Fibroblast of skin of right quadriceps (primary cell): ENCODE data around the gene ZNF691.
"Not testable (repeated sequence)": the region's sequence is repeated elsewhere in the genome, so short reads cannot be mapped to it uniquely, and the experiment has no call there.

ENCODE experiments used
- DNase-seq: peaks from one replicate; pipeline ENCODE4 v3.0.0-alpha.2; 2013

Gene ZNF691

GRCh38 chr1:42832641-42833240 is 13.7 kb upstream of the ZNF691 start:
- no peak for DNase-seq

GRCh38 chr1:42833981-42834380 is 12.4 kb upstream of the ZNF691 start:
- DNase-seq: no peak

- no peak for DNase-seq
These were observed 11.6 kb upstream of the ZNF691 start for GRCh38 chr1:42834803-42835202.

GRCh38 chr1:42835422-42835821 is 11.0 kb upstream of the ZNF691 start:
- DNase-seq: no peak

GRCh38 chr1:42837709-42838108 is 8.7 kb upstream of the ZNF691 start:
- no peak for DNase-seq

GRCh38 chr1:42838482-42839190 is 7.8 kb upstream of the ZNF691 start:
- no peak for DNase-seq

GRCh38 chr1:42841010-42841409 is 5.4 kb upstream of the ZNF691 start:
- no peak for DNase-seq

- DNase-seq: no peak
These were observed 4.8 kb upstream of the ZNF691 start for GRCh38 chr1:42841440-42842147.

GRCh38 chr1:42844592-42845140 is 1.7 kb upstream of the ZNF691 start:
- DNase-seq: no peak

- DNase-seq: no peak
These were observed 1.2 kb upstream of the ZNF691 start for GRCh38 chr1:42845193-42845592.

GRCh38 chr1:42845866-42846256 is 552 bp upstream of the ZNF691 start:
- no peak for DNase-seq

GRCh38 chr1:42847111-42847595 is 740 bp downstream of the ZNF691 start:
- DNase-seq: no peak

- no peak for DNase-seq
These were observed 1.5 kb downstream of the ZNF691 start for GRCh38 chr1:42847721-42848460.

GRCh38 chr1:42848823-42849537 is 2.6 kb downstream of the ZNF691 start:
- no peak for DNase-seq

GRCh38 chr1:42849944-42850343 is 3.5 kb downstream of the ZNF691 start:
- no peak for DNase-seq

- no peak for DNase-seq
These were observed 5.0 kb downstream of the ZNF691 start for GRCh38 chr1:42851420-42851819.

GRCh38 chr1:42851960-42852607 is 5.7 kb downstream of the ZNF691 start:
- DNase-seq: no peak

GRCh38 chr1:42852608-42852980 is 6.2 kb downstream of the ZNF691 start:
- no peak for DNase-seq

- no peak for DNase-seq
These were observed 6.9 kb downstream of the ZNF691 start for GRCh38 chr1:42853116-42853884.

- DNase-seq: not testable (repeated sequence)
These were observed 10.1 kb downstream of the ZNF691 start for GRCh38 chr1:42856554-42856953.

GRCh38 chr1:42859366-42859765 is 13.0 kb downstream of the ZNF691 start:
- not testable (repeated sequence) for DNase-seq
